T-helper 22 cell (primary cell): ENCODE results near the gene ABCA7.

Experiments used
- DNase-seq: peaks from one replicate; pipeline ENCODE4 v3.0.0-alpha.2; 2020; ENCODE audit warnings: low read depth

The ABCA7 gene

GRCh38 chr19:1072371-1073015, 32.6 kb downstream of the ABCA7 start:
- no peak for DNase-seq

- no peak for DNase-seq
These were observed 33.4 kb downstream of the ABCA7 start for GRCh38 chr19:1073063-1073955.

GRCh38 chr19:1073956-1074517, 34.1 kb downstream of the ABCA7 start:
- DNase-seq: no peak

- peak; percentile 91 for DNase-seq
These were observed 34.8 kb downstream of the ABCA7 start for GRCh38 chr19:1074544-1075283.

- DNase-seq: no peak
These were observed 36.1 kb downstream of the ABCA7 start for GRCh38 chr19:1076046-1076386.

GRCh38 chr19:1076951-1077350, 37.0 kb downstream of the ABCA7 start:
- DNase-seq: peak; percentile 96

GRCh38 chr19:1079566-1080111, 39.7 kb downstream of the ABCA7 start:
- DNase-seq: no peak

- DNase-seq: no peak
These were observed 40.7 kb downstream of the ABCA7 start for GRCh38 chr19:1080360-1081161.

- DNase-seq: no peak
These were observed 41.6 kb downstream of the ABCA7 start for GRCh38 chr19:1081301-1082164.

- DNase-seq: peak; percentile 79
These were observed 42.4 kb downstream of the ABCA7 start for GRCh38 chr19:1082165-1082927.

- no peak for DNase-seq
These were observed 43.3 kb downstream of the ABCA7 start for GRCh38 chr19:1082928-1083816.

- DNase-seq: no peak
These were observed 44.3 kb downstream of the ABCA7 start for GRCh38 chr19:1084024-1084868.

- DNase-seq: no peak
These were observed 45.2 kb downstream of the ABCA7 start for GRCh38 chr19:1085053-1085658.

GRCh38 chr19:1085676-1086442, 46.0 kb downstream of the ABCA7 start:
- no peak for DNase-seq

GRCh38 chr19:1086613-1087012, 46.7 kb downstream of the ABCA7 start:
- no peak for DNase-seq

GRCh38 chr19:1087813-1088415, 48.0 kb downstream of the ABCA7 start:
- peak; percentile 48 for DNase-seq
